Putamen (tissue), 1 donor: ENCODE measurements around the gene U2AF2.
A peak's percentile ranks its signal among the peaks of the same experiment; 100 is the strongest.

Source experiments
- DNase-seq: peaks from one replicate; pipeline ENCODE4 v3.0.0-alpha.2; 2016; ENCODE audit warnings: low spot score

The U2AF2 gene

GRCh38 chr19:55643003-55643886 lies 11.6 kb upstream of the U2AF2 start, which contains the start of gene ZNF581:
Gene ZNF581 (plus strand): TSS chr19:55643649. CDS start chr19:55644572, 923 bp downstream.
- DNase-seq: peak; percentile 67

- no peak for DNase-seq
These were observed 11.0 kb upstream of the U2AF2 start for GRCh38 chr19:55643887-55644176.

- DNase-seq: no peak
These were observed 10.5 kb upstream of the U2AF2 start for GRCh38 chr19:55644191-55644833.

GRCh38 chr19:55644842-55645511 lies 9.9 kb upstream of the U2AF2 start:
- DNase-seq: no peak

GRCh38 chr19:55645512-55645881 lies 9.3 kb upstream of the U2AF2 start:
- DNase-seq: no peak

- DNase-seq: no peak
These were observed 7.7 kb upstream of the U2AF2 start for GRCh38 chr19:55646889-55647731.

GRCh38 chr19:55647732-55648584 lies 6.9 kb upstream of the U2AF2 start, which contains the start of gene CCDC106:
Gene CCDC106 (plus strand): TSS chr19:55648212. CDS start chr19:55649047, 835 bp downstream.
- peak; percentile 74 for DNase-seq

GRCh38 chr19:55648585-55649267 lies 6.1 kb upstream of the U2AF2 start:
- no peak for DNase-seq

GRCh38 chr19:55649268-55650125 lies 5.3 kb upstream of the U2AF2 start:
- no peak for DNase-seq

GRCh38 chr19:55650126-55650557 lies 4.7 kb upstream of the U2AF2 start:
- no peak for DNase-seq

- no peak for DNase-seq
These were observed 4.1 kb upstream of the U2AF2 start for GRCh38 chr19:55650602-55651230.

- DNase-seq: no peak
These were observed 3.6 kb upstream of the U2AF2 start for GRCh38 chr19:55651236-55651635.

- DNase-seq: no peak
These were observed 2.3 kb upstream of the U2AF2 start for GRCh38 chr19:55652311-55653128.

- DNase-seq: peak; percentile 98
These were observed 1.0 kb upstream of the U2AF2 start for GRCh38 chr19:55653651-55654322.

GRCh38 chr19:55654323-55654867 lies 440 bp upstream of the U2AF2 start:
- peak; percentile 99 for DNase-seq

GRCh38 chr19:55655648-55656040 lies 809 bp downstream of the U2AF2 start:
- DNase-seq: no peak

GRCh38 chr19:55656552-55656951 lies 1.7 kb downstream of the U2AF2 start:
- DNase-seq: no peak
